ENCODE results near the gene TEX35. TPM values are rescaled to one million over a fixed set of nuclear protein-coding genes. Genes with fewer than 3 reads are reported as not detected.
A peak's percentile ranks its signal among the peaks of the same experiment; 100 is the strongest.

The TEX35 gene
- not detected for polyA plus RNA-seq (2013, experiment 1 of 2)
- polyA plus RNA-seq (2013, experiment 2 of 2), result not detected

- WGBS, result 95% methylated on average over 19 of the region's 19 CpGs
- H2BK5ac ChIP-seq (ENCODE audit: low read depth, low read length, poor library complexity, severe bottlenecking), result no peak within 1 kb of the TSS
- no peak within 1 kb of the TSS for H3K4me2 ChIP-seq (ENCODE audit: low read length, poor library complexity, severe bottlenecking)
- no peaks in the 10 kb centered on the region for H3K9me3 ChIP-seq (ENCODE audit: control insufficient read depth, low read length)
- H3K23ac ChIP-seq (ENCODE audit: low read length in 2 of 2), result no peak within 1 kb of the TSS
- H3K4ac ChIP-seq (ENCODE audit: low read depth in 1 of 2, low read length in 2 of 2), result no peak within 1 kb of the TSS
- H3K4me3 ChIP-seq (ENCODE audit: insufficient read depth in 1 of 2, low read depth in 1 of 2, low read length in 2 of 2), result no peak within 1 kb of the TSS
- no peaks in the 10 kb centered on the region for H3K27me3 ChIP-seq (ENCODE audit: control insufficient read depth in 1 of 2, insufficient read depth in 1 of 2, low read length in 2 of 2)
- H3K9ac ChIP-seq (ENCODE audit: low read length), result no peak within 1 kb of the TSS
- H3K18ac ChIP-seq (ENCODE audit: low read depth in 1 of 2, low read length in 2 of 2), result no peak within 1 kb of the TSS
- no peak within 1 kb of the TSS for H2BK12ac ChIP-seq (ENCODE audit: low read length in 2 of 2)
- H4K8ac ChIP-seq (ENCODE audit: low read length), result no peak within 1 kb of the TSS
- DNase-seq, result no peak
- no peaks in the 10 kb centered on the region for H3K79me1 ChIP-seq (replicated peaks; ENCODE audit: low read length, poor library complexity, severe bottlenecking)
- no peaks in the 10 kb centered on the region for H3K36me3 ChIP-seq (ENCODE audit: control insufficient read depth in 1 of 2, insufficient read depth in 2 of 2, low read depth in 1 of 2, low read length in 2 of 2)
- no peak within 1 kb of the TSS for H3K27ac ChIP-seq (ENCODE audit: low read length, poor library complexity, severe bottlenecking)
- no peak within 1 kb of the TSS for H2AK5ac ChIP-seq (ENCODE audit: low read length, severe bottlenecking)
- no peaks in the 10 kb centered on the region for H3K4me1 ChIP-seq (ENCODE audit: control insufficient read depth, insufficient read depth, low read depth, low read length)
- no peak within 1 kb of the TSS for H3K14ac ChIP-seq (ENCODE audit: low read length in 2 of 2)
- no peak within 1 kb of the TSS for H2AFZ ChIP-seq (ENCODE audit: low read depth, low read length)
- H4K91ac ChIP-seq (ENCODE audit: low read length), result no peak within 1 kb of the TSS
- no peak within 1 kb of the TSS for H2BK120ac ChIP-seq (ENCODE audit: low read depth, low read length)
- no peak within 1 kb of the TSS for H2BK15ac ChIP-seq (ENCODE audit: low read depth, poor library complexity, severe bottlenecking)
Measured at GRCh38 chr1:178512566-178513277, at the start of gene TEX35. Gene TEX35 (plus strand): TSS chr1:178513109. CDS start chr1:178513189, 80 bp downstream.

GRCh38 chr1:178464141-178464540 is 48.8 kb upstream of the TEX35 start:
- Histone ChIP-seq H3K79me1 (replicated peaks; ENCODE audit: low read length, poor library complexity, severe bottlenecking) (peaks cover 3% of the 10 kb centered on the region), H3K14ac (ENCODE audit: low read length in 2 of 2) (no peak overlapping the region), H2BK15ac (ENCODE audit: low read depth, poor library complexity, severe bottlenecking) (no peak overlapping the region), H3K9ac (ENCODE audit: low read length) (no peak overlapping the region), H2AK5ac (ENCODE audit: low read length, severe bottlenecking) (no peak overlapping the region), H2BK12ac (ENCODE audit: low read length in 2 of 2) (no peak overlapping the region), H2BK5ac (ENCODE audit: low read depth, low read length, poor library complexity, severe bottlenecking) (no peak overlapping the region), H4K91ac (ENCODE audit: low read length) (no peak overlapping the region), H3K36me3 (ENCODE audit: control insufficient read depth in 1 of 2, insufficient read depth in 2 of 2, low read depth in 1 of 2, low read length in 2 of 2) (peaks cover 9 to 47% of the 10 kb centered on the region in 2 experiments), H3K27me3 (ENCODE audit: control insufficient read depth in 1 of 2, insufficient read depth in 1 of 2, low read length in 2 of 2) (no peaks in the 10 kb centered on the region), H3K9me3 (ENCODE audit: control insufficient read depth, low read length) (no peaks in the 10 kb centered on the region), H3K18ac (ENCODE audit: low read depth in 1 of 2, low read length in 2 of 2) (no peak overlapping the region), H3K4me3 (ENCODE audit: insufficient read depth in 1 of 2, low read depth in 1 of 2, low read length in 2 of 2) (no peak overlapping the region), H3K4ac (ENCODE audit: low read depth in 1 of 2, low read length in 2 of 2) (no peak overlapping the region), H2AFZ (ENCODE audit: low read depth, low read length) (no peak overlapping the region), H3K23ac (ENCODE audit: low read length in 2 of 2) (no peak overlapping the region), H3K4me1 (ENCODE audit: control insufficient read depth, insufficient read depth, low read depth, low read length) (no peaks in the 10 kb centered on the region), H4K8ac (ENCODE audit: low read length) (no peak overlapping the region), H3K4me2 (ENCODE audit: low read length, poor library complexity, severe bottlenecking) (no peak overlapping the region), H2BK120ac (ENCODE audit: low read depth, low read length) (no peak overlapping the region), H3K27ac (ENCODE audit: low read length, poor library complexity, severe bottlenecking) (no peak overlapping the region)
- no peak for DNase-seq
- 100% methylated on average over 1 of the region's 1 CpG for WGBS

GRCh38 chr1:178464566-178464965 is 48.3 kb upstream of the TEX35 start:
- H3K9ac ChIP-seq (ENCODE audit: low read length), result no peak overlapping the region
- H2BK12ac ChIP-seq (ENCODE audit: low read length in 2 of 2), result no peak overlapping the region
- no peak overlapping the region for H4K91ac ChIP-seq (ENCODE audit: low read length)
- no peak overlapping the region for H2AFZ ChIP-seq (ENCODE audit: low read depth, low read length)
- no peak overlapping the region for H3K4me2 ChIP-seq (ENCODE audit: low read length, poor library complexity, severe bottlenecking)
- H3K4me3 ChIP-seq (ENCODE audit: insufficient read depth in 1 of 2, low read depth in 1 of 2, low read length in 2 of 2), result no peak overlapping the region
- H2AK5ac ChIP-seq (ENCODE audit: low read length, severe bottlenecking), result no peak overlapping the region
- H3K4ac ChIP-seq (ENCODE audit: low read depth in 1 of 2, low read length in 2 of 2), result no peak overlapping the region
- H2BK120ac ChIP-seq (ENCODE audit: low read depth, low read length), result no peak overlapping the region
- H2BK5ac ChIP-seq (ENCODE audit: low read depth, low read length, poor library complexity, severe bottlenecking), result no peak overlapping the region
- H3K27me3 ChIP-seq (ENCODE audit: control insufficient read depth in 1 of 2, insufficient read depth in 1 of 2, low read length in 2 of 2), result no peaks in the 10 kb centered on the region
- no peak overlapping the region for H3K14ac ChIP-seq (ENCODE audit: low read length in 2 of 2)
- peaks cover 10 to 51% of the 10 kb centered on the region in 2 experiments for H3K36me3 ChIP-seq (ENCODE audit: control insufficient read depth in 1 of 2, insufficient read depth in 2 of 2, low read depth in 1 of 2, low read length in 2 of 2)
- peaks cover 3% of the 10 kb centered on the region for H3K79me1 ChIP-seq (replicated peaks; ENCODE audit: low read length, poor library complexity, severe bottlenecking)
- H3K18ac ChIP-seq (ENCODE audit: low read depth in 1 of 2, low read length in 2 of 2), result no peak overlapping the region
- H2BK15ac ChIP-seq (ENCODE audit: low read depth, poor library complexity, severe bottlenecking), result no peak overlapping the region
- no peak overlapping the region for H4K8ac ChIP-seq (ENCODE audit: low read length)
- H3K4me1 ChIP-seq (ENCODE audit: control insufficient read depth, insufficient read depth, low read depth, low read length), result no peaks in the 10 kb centered on the region
- H3K27ac ChIP-seq (ENCODE audit: low read length, poor library complexity, severe bottlenecking), result no peak overlapping the region
- H3K9me3 ChIP-seq (ENCODE audit: control insufficient read depth, low read length), result no peaks in the 10 kb centered on the region
- no peak for DNase-seq
- H3K23ac ChIP-seq (ENCODE audit: low read length in 2 of 2), result no peak overlapping the region

- no peak overlapping the region for H3K4ac ChIP-seq (ENCODE audit: low read depth in 1 of 2, low read length in 2 of 2)
- no peak overlapping the region for H3K27ac ChIP-seq (ENCODE audit: low read length, poor library complexity, severe bottlenecking)
- no peak overlapping the region for H2AFZ ChIP-seq (ENCODE audit: low read depth, low read length)
- no peak overlapping the region for H3K4me3 ChIP-seq (ENCODE audit: insufficient read depth in 1 of 2, low read depth in 1 of 2, low read length in 2 of 2)
- H2BK12ac ChIP-seq (ENCODE audit: low read length in 2 of 2), result no peak overlapping the region
- no peak overlapping the region for H3K18ac ChIP-seq (ENCODE audit: low read depth in 1 of 2, low read length in 2 of 2)
- H2BK5ac ChIP-seq (ENCODE audit: low read depth, low read length, poor library complexity, severe bottlenecking), result no peak overlapping the region
- H3K14ac ChIP-seq (ENCODE audit: low read length in 2 of 2), result no peak overlapping the region
- no peaks in the 10 kb centered on the region for H3K4me1 ChIP-seq (ENCODE audit: control insufficient read depth, insufficient read depth, low read depth, low read length)
- no peak overlapping the region for H2BK15ac ChIP-seq (ENCODE audit: low read depth, poor library complexity, severe bottlenecking)
- peak; percentile 40 for DNase-seq
- peaks cover 3% of the 10 kb centered on the region for H3K79me1 ChIP-seq (replicated peaks; ENCODE audit: low read length, poor library complexity, severe bottlenecking)
- H3K9me3 ChIP-seq (ENCODE audit: control insufficient read depth, low read length), result no peaks in the 10 kb centered on the region
- no peak overlapping the region for H4K8ac ChIP-seq (ENCODE audit: low read length)
- no peak overlapping the region for H2AK5ac ChIP-seq (ENCODE audit: low read length, severe bottlenecking)
- H3K27me3 ChIP-seq (ENCODE audit: control insufficient read depth in 1 of 2, insufficient read depth in 1 of 2, low read length in 2 of 2), result no peaks in the 10 kb centered on the region
- no peak overlapping the region for H3K23ac ChIP-seq (ENCODE audit: low read length in 2 of 2)
- H3K9ac ChIP-seq (ENCODE audit: low read length), result peak overlapping the region; percentile 27
- H3K36me3 ChIP-seq (ENCODE audit: control insufficient read depth in 1 of 2, insufficient read depth in 2 of 2, low read depth in 1 of 2, low read length in 2 of 2), result peaks cover 10 to 56% of the 10 kb centered on the region in 2 experiments
- H3K4me2 ChIP-seq (ENCODE audit: low read length, poor library complexity, severe bottlenecking), result no peak overlapping the region
- H4K91ac ChIP-seq (ENCODE audit: low read length), result no peak overlapping the region
- no peak overlapping the region for H2BK120ac ChIP-seq (ENCODE audit: low read depth, low read length)
Measured at GRCh38 chr1:178465011-178465410, 47.9 kb upstream of the TEX35 start.
